ENCODE data around the gene CIAO3. TPM values are rescaled to one million over a fixed set of nuclear protein-coding genes. Genes with fewer than 3 reads are reported as not detected.
"Not testable (repeated sequence)": the region's sequence is repeated elsewhere in the genome, so short reads cannot be mapped to it uniquely, and the experiment has no call there.

Gene CIAO3
- total RNA-seq, 1 donor from 2014 or later: 46.0 TPM

DNA sequence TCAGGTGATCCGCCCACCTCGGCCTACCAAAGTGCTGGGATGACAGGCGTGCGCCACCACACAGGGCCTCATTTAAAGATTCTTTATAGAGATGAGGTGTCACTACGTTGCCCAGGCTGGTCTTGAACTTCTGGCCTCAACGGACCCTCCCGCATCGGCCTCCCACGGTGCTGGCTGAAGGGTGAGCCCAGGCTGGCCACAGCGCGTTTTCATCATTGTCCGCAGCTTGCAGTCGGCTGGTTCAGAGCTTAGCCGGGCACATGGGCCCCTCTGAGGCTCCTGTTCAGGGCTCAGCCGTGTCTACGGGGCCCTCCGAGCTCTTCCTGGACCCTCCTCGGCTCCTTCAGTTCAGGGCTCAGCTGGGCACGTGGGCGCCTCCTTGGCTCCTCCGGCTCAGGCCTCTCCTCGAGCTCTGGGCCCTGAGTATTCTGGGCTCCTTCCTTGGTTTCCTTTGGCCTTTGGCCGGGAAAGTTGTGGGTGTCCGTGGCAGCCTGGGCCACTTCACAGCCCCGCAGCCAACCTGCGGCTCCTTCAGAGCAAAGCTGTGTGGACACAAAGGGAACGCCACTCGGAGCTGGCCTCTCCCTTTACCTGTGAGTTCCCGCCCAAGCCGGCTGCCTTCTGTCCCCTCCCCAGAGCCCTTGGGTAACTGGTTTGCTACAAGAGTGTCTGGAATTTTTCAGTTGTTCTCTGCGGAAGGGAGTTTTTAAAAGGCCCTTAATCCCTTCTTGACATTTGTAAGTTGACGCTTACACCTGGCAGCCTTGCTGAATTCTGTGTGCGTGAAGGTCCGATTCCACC is 18.5 kb upstream of the CIAO3 start:
- TF ChIP-seq, protein P1, sequence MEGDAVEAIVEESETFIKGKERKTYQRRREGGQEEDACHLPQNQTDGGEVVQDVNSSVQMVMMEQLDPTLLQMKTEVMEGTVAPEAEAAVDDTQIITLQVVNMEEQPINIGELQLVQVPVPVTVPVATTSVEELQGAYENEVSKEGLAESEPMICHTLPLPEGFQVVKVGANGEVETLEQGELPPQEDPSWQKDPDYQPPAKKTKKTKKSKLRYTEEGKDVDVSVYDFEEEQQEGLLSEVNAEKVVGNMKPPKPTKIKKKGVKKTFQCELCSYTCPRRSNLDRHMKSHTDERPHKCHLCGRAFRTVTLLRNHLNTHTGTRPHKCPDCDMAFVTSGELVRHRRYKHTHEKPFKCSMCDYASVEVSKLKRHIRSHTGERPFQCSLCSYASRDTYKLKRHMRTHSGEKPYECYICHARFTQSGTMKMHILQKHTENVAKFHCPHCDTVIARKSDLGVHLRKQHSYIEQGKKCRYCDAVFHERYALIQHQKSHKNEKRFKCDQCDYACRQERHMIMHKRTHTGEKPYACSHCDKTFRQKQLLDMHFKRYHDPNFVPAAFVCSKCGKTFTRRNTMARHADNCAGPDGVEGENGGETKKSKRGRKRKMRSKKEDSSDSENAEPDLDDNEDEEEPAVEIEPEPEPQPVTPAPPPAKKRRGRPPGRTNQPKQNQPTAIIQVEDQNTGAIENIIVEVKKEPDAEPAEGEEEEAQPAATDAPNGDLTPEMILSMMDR (IDR thresholded peaks at IDR 0.05; ENCODE audit: unreplicated experiment): no peak
- no peak for DNase-seq (ENCODE audit: low spot score in 2 of 2, unreplicated experiment in 2 of 2)
- H3K4me3 Mint-ChIP-seq: peak overlapping the region; percentile 20
- H3K36me3 Mint-ChIP-seq: no peaks in the 10 kb centered on the region
- H3K27ac Mint-ChIP-seq: peak overlapping the region; percentile 97
- peaks cover 20% of the 10 kb centered on the region for H3K4me1 Mint-ChIP-seq
- no peaks in the 10 kb centered on the region for H3K27me3 Mint-ChIP-seq (ENCODE audit: low read depth)
- H3K9me3 Mint-ChIP-seq: peaks cover 5% of the 10 kb centered on the region

DNA sequence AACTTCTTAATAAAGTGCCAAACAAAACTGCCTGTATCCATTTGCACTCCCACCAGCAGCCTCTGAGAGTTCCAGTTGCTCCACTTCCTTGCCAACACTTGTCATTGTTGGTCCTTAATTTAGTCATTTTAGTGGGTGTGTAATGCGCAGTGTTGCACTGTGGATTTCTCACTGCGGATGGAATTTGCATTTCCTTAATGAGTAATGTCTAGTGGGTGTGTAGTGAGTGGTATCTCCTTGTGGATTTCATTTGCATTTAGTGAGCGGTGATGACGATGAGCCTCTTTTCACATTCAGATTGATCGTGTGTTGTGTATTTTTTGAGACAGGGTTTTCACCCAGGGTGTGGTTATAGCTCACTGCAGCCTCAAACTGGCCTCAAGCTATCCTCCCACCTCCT is 15.6 kb upstream of the CIAO3 start:
- TF ChIP-seq, protein P1 (IDR thresholded peaks at IDR 0.05; ENCODE audit: unreplicated experiment): no peak
- H3K4me1 Mint-ChIP-seq: peaks cover 13% of the 10 kb centered on the region
- no peak overlapping the region for H3K27ac Mint-ChIP-seq
- H3K27me3 Mint-ChIP-seq (ENCODE audit: low read depth): peaks cover 17% of the 10 kb centered on the region
- H3K36me3 Mint-ChIP-seq: no peaks in the 10 kb centered on the region
- DNase-seq (ENCODE audit: low spot score in 2 of 2, unreplicated experiment in 2 of 2): no peak
- H3K9me3 Mint-ChIP-seq: peaks cover 5% of the 10 kb centered on the region
- no peak overlapping the region for H3K4me3 Mint-ChIP-seq

DNA sequence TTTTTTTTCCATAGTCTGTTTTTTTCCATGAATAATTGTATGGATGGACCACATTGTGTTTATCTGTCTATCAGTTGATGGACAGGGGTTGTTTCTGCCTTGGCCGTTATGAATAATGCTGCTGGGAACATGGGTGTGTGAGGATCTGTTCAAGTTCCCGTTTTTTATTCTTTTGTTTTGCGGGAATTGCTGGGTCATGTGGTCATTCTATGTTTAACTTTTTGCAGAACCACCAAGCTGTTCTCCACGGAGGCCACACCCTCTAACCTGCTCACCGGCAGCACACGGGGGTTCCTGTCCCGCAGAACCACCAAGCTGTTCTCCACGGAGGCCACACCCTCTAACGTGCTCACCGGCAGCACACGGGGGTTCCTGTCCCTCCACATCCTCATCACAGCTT is 13.9 kb upstream of the CIAO3 start:
- DNase-seq (ENCODE audit: low spot score in 2 of 2, unreplicated experiment in 2 of 2): no peak
- Mint-ChIP-seq H3K9me3 (peaks cover 5% of the 10 kb centered on the region), H3K4me3 (no peak overlapping the region), H3K36me3 (no peaks in the 10 kb centered on the region), H3K4me1 (peaks cover 4% of the 10 kb centered on the region), H3K27ac (no peak overlapping the region), H3K27me3 (ENCODE audit: low read depth) (peaks cover 20% of the 10 kb centered on the region)
- TF ChIP-seq, protein P1 (IDR thresholded peaks at IDR 0.05; ENCODE audit: unreplicated experiment): no peak

- not testable (repeated sequence) for H3K36me3 Mint-ChIP-seq; H3K27ac Mint-ChIP-seq; H3K4me1 Mint-ChIP-seq; H3K9me3 Mint-ChIP-seq; H3K4me3 Mint-ChIP-seq; DNase-seq (ENCODE audit: low spot score in 2 of 2, unreplicated experiment in 2 of 2)
- H3K27me3 Mint-ChIP-seq (ENCODE audit: low read depth): peaks cover 20% of the 10 kb centered on the region
Measured at GRCh38 chr16:754121-754607, 13.4 kb upstream of the CIAO3 start.

GRCh38 chr16:752007-752312 is 11.2 kb upstream of the CIAO3 start:
- no peak for DNase-seq (ENCODE audit: low spot score in 2 of 2, unreplicated experiment in 2 of 2)
- H3K27ac Mint-ChIP-seq: no peak overlapping the region
- TF ChIP-seq, protein P1 (IDR thresholded peaks at IDR 0.05; ENCODE audit: unreplicated experiment): no peak
- no peak overlapping the region for H3K4me3 Mint-ChIP-seq
- H3K4me1 Mint-ChIP-seq: peaks cover 1% of the 10 kb centered on the region
- H3K27me3 Mint-ChIP-seq (ENCODE audit: low read depth): peaks cover 20% of the 10 kb centered on the region
- peaks cover 5% of the 10 kb centered on the region for H3K9me3 Mint-ChIP-seq
- H3K36me3 Mint-ChIP-seq: no peaks in the 10 kb centered on the region

- H3K9me3 Mint-ChIP-seq: peaks cover 2% of the 10 kb centered on the region
- peaks cover 1% of the 10 kb centered on the region for H3K4me1 Mint-ChIP-seq
- no peak overlapping the region for H3K27ac Mint-ChIP-seq
- DNase-seq (ENCODE audit: low spot score in 2 of 2, unreplicated experiment in 2 of 2): no peak
- H3K4me3 Mint-ChIP-seq: no peak overlapping the region
- TF ChIP-seq, protein P1 (IDR thresholded peaks at IDR 0.05; ENCODE audit: unreplicated experiment): no peak
- H3K27me3 Mint-ChIP-seq (ENCODE audit: low read depth): peaks cover 20% of the 10 kb centered on the region
- H3K36me3 Mint-ChIP-seq: no peaks in the 10 kb centered on the region
Measured at GRCh38 chr16:751152-752006, 10.6 kb upstream of the CIAO3 start.

All from mesothelial cell of epicardium (in vitro differentiated cells).